SK-N-SH (cell line): Measurements from ENCODE around the gene ARPIN. TPM values are rescaled to one million over a fixed set of nuclear protein-coding genes. Genes with fewer than 3 reads are reported as not detected.
A peak's percentile ranks its signal among the peaks of the same experiment; 100 is the strongest.

Experiments used
- CTCF ChIA-PET: fragments of 300-600, 350-600 bp; formaldehyde crosslinking; extraction: SDS; loops from one replicate; lab custom pipeline; 2021; lab: Yijun Ruan, JAX
- POLR2A ChIA-PET: fragments of 350-600 bp; sonication (Branson Sonifier 250); formaldehyde crosslinking; extraction: SDS; loops from one replicate; lab custom pipeline; 2020; ENCODE audit warnings: antibody characterized with exemption, inconsistent platforms; lab: Yijun Ruan, JAX
- DNase-seq: peaks from one replicate; pipeline ENCODE4 v3.0.0; 2012
- H2AFZ ChIP-seq: fragments of 200-600 bp; sonication (generic); 2 replicates; pipeline ENCODE4 v1.8.1; 2016; ENCODE audit warnings: antibody characterized with exemption, mild to moderate bottlenecking, low read depth
- H3F3A ChIP-seq: fragments of 200-600 bp; sonication (generic); replicated peaks from 2 replicates; pipeline ENCODE3; 2016; ENCODE audit warnings: antibody characterized with exemption, mild to moderate bottlenecking; ENCODE audit not compliant: insufficient read depth
- H3K27ac ChIP-seq, 2 experiments: fragments of 200-500 bp in 1 of 2; fragments of 200-600 bp in 1 of 2; sonication (Bioruptor generic) in 1 of 2; sonication (generic), shearing (Covaris generic) in 1 of 2; 2 replicates each; pipeline versions ENCODE4 v1.5.1 to v1.6.1; 2014 to 2016; ENCODE audit warnings: low read depth in 2 of 2, inconsistent platforms in 1 of 2, low read length in 1 of 2, mild to moderate bottlenecking in 1 of 2, mixed read lengths in 1 of 2
- H3K27me3 ChIP-seq: fragments of 200-600 bp; sonication (generic), shearing (Covaris generic); 2 replicates; pipeline ENCODE4 v1.6.1; 2016; ENCODE audit warnings: mixed run types; ENCODE audit not compliant: insufficient read depth
- H3K36me3 ChIP-seq, 2 experiments: fragments of 200-500 bp in 1 of 2; fragments of 200-600 bp in 1 of 2; sonication (Bioruptor generic) in 1 of 2; sonication (generic) in 1 of 2; replicated peaks in 1 of 2; 2 replicates each; pipeline versions ENCODE3 to v1.5.1; 2014 to 2016; ENCODE audit warnings: low read length in 1 of 2, mild to moderate bottlenecking in 1 of 2; ENCODE audit not compliant: insufficient read depth in 2 of 2, control insufficient read depth in 1 of 2
- H3K4me1 ChIP-seq, 2 experiments: fragments of 200-500 bp in 1 of 2; fragments of 200-600 bp in 1 of 2; sonication (Bioruptor generic) in 1 of 2; sonication (generic), shearing (Covaris generic) in 1 of 2; 2 replicates each; pipeline versions ENCODE4 v1.5.1 to v1.6.1; 2014 to 2016; ENCODE audit warnings: low read depth in 1 of 2, low read length in 1 of 2, mixed run types in 1 of 2; ENCODE audit not compliant: insufficient read depth in 2 of 2, control insufficient read depth in 1 of 2
- H3K4me2 ChIP-seq: fragments of 200-600 bp; sonication (generic), shearing (Covaris generic); 2 replicates; pipeline ENCODE4 v1.6.1; 2017; ENCODE audit warnings: mixed run types
- H3K4me3 ChIP-seq, 2 experiments: fragments of 200-500 bp in 1 of 2; fragments of 200-600 bp in 1 of 2; sonication (Bioruptor generic) in 1 of 2; sonication (generic), shearing (Covaris generic) in 1 of 2; 2 replicates each; pipeline versions ENCODE4 v1.5.1 to v1.8.1; 2014 to 2016; ENCODE audit warnings: low read depth in 2 of 2, inconsistent platforms in 1 of 2, low read length in 1 of 2, mild to moderate bottlenecking in 1 of 2, mixed read lengths in 1 of 2, moderate library complexity in 1 of 2
- H3K79me2 ChIP-seq: fragments of 200-600 bp; sonication (generic); 2 replicates; pipeline ENCODE4 v1.8.1; 2017; ENCODE audit warnings: mild to moderate bottlenecking; ENCODE audit not compliant: insufficient read depth
- H3K9ac ChIP-seq: fragments of 200-600 bp; sonication (generic); 2 replicates; pipeline ENCODE4 v1.6.1; 2017; ENCODE audit warnings: mixed run types
- H3K9me2 ChIP-seq: fragments of 200-600 bp; sonication (generic); 2 replicates; pipeline ENCODE4 v1.6.1; 2017; ENCODE audit warnings: mixed run types
- H3K9me3 ChIP-seq: fragments of 200-600 bp; sonication (generic); 2 replicates; pipeline ENCODE4 v1.6.1; 2017; ENCODE audit warnings: mixed run types, mild to moderate bottlenecking, moderate library complexity
- H4K20me1 ChIP-seq: fragments of 200-600 bp; sonication (generic); 2 replicates; pipeline ENCODE4 v1.6.1; 2017; ENCODE audit warnings: mild to moderate bottlenecking, mixed run types; ENCODE audit not compliant: insufficient read depth
- EP300 ChIP-seq, 2 experiments: IDR thresholded peaks; 2 replicates each; pipeline versions ENCODE4 v1.4.0 to v1.6.1; 2012; ENCODE audit warnings: borderline replicate concordance in 1 of 2, low read depth in 1 of 2, low read length in 1 of 2
- EZH2phosphoT487 ChIP-seq: fragments of 200-600 bp; sonication (generic); IDR thresholded peaks from 2 replicates; pipeline ENCODE4 v1.6.1; 2017; ENCODE audit warnings: low read depth, mixed run types, mild to moderate bottlenecking, antibody characterized with exemption, moderate library complexity, borderline replicate concordance
- IRF3 ChIP-seq: fragments of 150-350 bp; IDR thresholded peaks from 2 replicates; pipeline ENCODE4 v1.6.1; 2016; ENCODE audit warnings: mild to moderate bottlenecking, low read depth, low read length
- MXI1 ChIP-seq: IDR thresholded peaks from 2 replicates; pipeline ENCODE4 v1.6.1; 2012; ENCODE audit warnings: mild to moderate bottlenecking, low read depth, low read length, improper control_type of control experiment
- RAD21 ChIP-seq: IDR thresholded peaks from 2 replicates; pipeline ENCODE4 v1.6.1; 2012; ENCODE audit warnings: mild to moderate bottlenecking, low read length
- RXRA ChIP-seq: IDR thresholded peaks from 2 replicates; pipeline ENCODE4 v1.4.0; 2012; ENCODE audit warnings: low read depth, mild to moderate bottlenecking, borderline replicate concordance
- TEAD4 ChIP-seq: IDR thresholded peaks from 2 replicates; pipeline ENCODE4 v1.4.0; 2012; ENCODE audit warnings: mild to moderate bottlenecking, borderline replicate concordance; ENCODE audit not compliant: insufficient read depth
- USF2 ChIP-seq: fragments of 150-350 bp; IDR thresholded peaks from 2 replicates; pipeline ENCODE4 v1.6.1; 2017; ENCODE audit warnings: antibody characterized with exemption, low read length, low read depth, borderline replicate concordance
- YY1 ChIP-seq: IDR thresholded peaks from 2 replicates; pipeline ENCODE4 v1.4.0; 2012; ENCODE audit warnings: low read depth, mild to moderate bottlenecking
- ZBTB33 ChIP-seq: IDR thresholded peaks from 2 replicates; pipeline ENCODE4 v1.4.0; 2012; ENCODE audit warnings: low read depth, borderline replicate concordance
- WGBS: methylation state at CpG from one replicate; pipeline ENCODE4 v1.1.6; 2017; ENCODE audit warnings: low lambda C conversion rate; 5-methylcytosine and 5-hydroxymethylcytosine counted together
- polyA plus RNA-seq, 3 experiments: library from polyadenylated mRNA; depleted of rRNA; stranded (reverse); fragments of >200 nt; gene quantifications; 2 replicates each; pipeline ENCODE4 v1.2.3, GENCODE V29; 2012

The ARPIN gene
- polyA plus RNA-seq, 1 of the 3 experiments (the other 2 are of a cell fraction): 13.5 TPM

GRCh38 chr15:89848970-89849292, 63.8 kb downstream of the ARPIN start (continued):
- no peak for TF ChIP-seq ZBTB33

GRCh38 chr15:89847101-89847500, 65.7 kb downstream of the ARPIN start:
- H3K27ac ChIP-seq: peak overlapping the region; percentile 29 to 95; a peak in 3 of 4 replicates
- ChIA-PET CTCF (interaction anchor here (0.9 to 3.5 kb wide), 3 partner anchors 24 to 86 kb away, joined by 3 to 12 read pairs (median 5); no protein-coding TSS in a partner anchor), POLR2A (no interaction called here)
- no peak overlapping the region for H3K9ac ChIP-seq
- H3K79me2 ChIP-seq: peaks cover 12% of the 10 kb centered on the region; the same call in 1 of the 2 replicates
- H3K4me1 ChIP-seq: peaks cover 0 to 34% of the 10 kb centered on the region in 2 experiments; a peak in 3 of 4 replicates
- no peak overlapping the region for H3K4me3 ChIP-seq
- H3K27me3 ChIP-seq: no peaks in the 10 kb centered on the region
- H3K36me3 ChIP-seq: peaks cover 9 to 10% of the 10 kb centered on the region in 2 experiments
- 96% methylated on average over 2 of the region's 2 CpGs for WGBS
- H3K9me3 ChIP-seq: no peaks in the 10 kb centered on the region
- no peak overlapping the region for H2AFZ ChIP-seq
- no peaks in the 10 kb centered on the region for H4K20me1 ChIP-seq
- H3K9me2 ChIP-seq: no peaks in the 10 kb centered on the region
- no peak overlapping the region for H3K4me2 ChIP-seq
- no peak for DNase-seq
- TF ChIP-seq MXI1: no peak
- no peak for TF ChIP-seq RAD21
- TF ChIP-seq USF2: no peak
- TF ChIP-seq RXRA: no peak
- no peak for TF ChIP-seq YY1
- no peak for TF ChIP-seq EZH2phosphoT487
- TF ChIP-seq EP300 (IDR thresholded peaks at IDR 0.05; ENCODE audit: borderline replicate concordance in 1 of 2, low read depth in 1 of 2, low read length in 1 of 2): no peak
- no peak for TF ChIP-seq TEAD4
- TF ChIP-seq IRF3: no peak
- H3F3A ChIP-seq: peaks cover 74% of the 10 kb centered on the region
